ENCODE results near the gene CAP2. TPM values are rescaled to one million over a fixed set of nuclear protein-coding genes. Genes with fewer than 3 reads are reported as not detected.
"Not testable (repeated sequence)": the region's sequence is repeated elsewhere in the genome, so short reads cannot be mapped to it uniquely, and the experiment has no call there.

CAP2 gene
- total RNA-seq, 1 donor from 2014 or later: 9.3 TPM

GRCh38 chr6:17432356-17432755 lies 39.0 kb downstream of the CAP2 start:
- DNase-seq (ENCODE audit: low spot score): no peak

- DNase-seq (ENCODE audit: low spot score): no peak
Measured at GRCh38 chr6:17439243-17439993, 46.0 kb downstream of the CAP2 start.

- not testable (repeated sequence) for DNase-seq (ENCODE audit: low spot score)
Measured at GRCh38 chr6:17440811-17441210, 47.4 kb downstream of the CAP2 start.

GRCh38 chr6:17442196-17442595 lies 48.8 kb downstream of the CAP2 start:
- DNase-seq (ENCODE audit: low spot score): no peak

GRCh38 chr6:17446713-17447112 lies 53.3 kb downstream of the CAP2 start:
- no peak for DNase-seq (ENCODE audit: low spot score)

- DNase-seq (ENCODE audit: low spot score): no peak
Measured at GRCh38 chr6:17448165-17448564, 54.8 kb downstream of the CAP2 start.

GRCh38 chr6:17450397-17450796 lies 57.0 kb downstream of the CAP2 start:
- DNase-seq (ENCODE audit: low spot score): no peak

GRCh38 chr6:17450832-17451231 lies 57.4 kb downstream of the CAP2 start:
- no peak for DNase-seq (ENCODE audit: low spot score)

- no peak for DNase-seq (ENCODE audit: low spot score)
Measured at GRCh38 chr6:17452096-17452495, 58.7 kb downstream of the CAP2 start.

- DNase-seq (ENCODE audit: low spot score): no peak
Measured at GRCh38 chr6:17454316-17455005, 61.1 kb downstream of the CAP2 start.

GRCh38 chr6:17455919-17456318 lies 62.5 kb downstream of the CAP2 start:
- DNase-seq (ENCODE audit: low spot score): no peak

GRCh38 chr6:17456711-17457110 lies 63.3 kb downstream of the CAP2 start:
- no peak for DNase-seq (ENCODE audit: low spot score)

- DNase-seq (ENCODE audit: low spot score): no peak
Measured at GRCh38 chr6:17457405-17457804, 64.0 kb downstream of the CAP2 start.

GRCh38 chr6:17457956-17458355 lies 64.6 kb downstream of the CAP2 start:
- no peak for DNase-seq (ENCODE audit: low spot score)

- DNase-seq (ENCODE audit: low spot score): no peak
Measured at GRCh38 chr6:17458966-17459365, 65.6 kb downstream of the CAP2 start.

- DNase-seq (ENCODE audit: low spot score): no peak
Measured at GRCh38 chr6:17460862-17461261, 67.5 kb downstream of the CAP2 start.

- DNase-seq (ENCODE audit: low spot score): no peak
Measured at GRCh38 chr6:17466147-17466546, 72.8 kb downstream of the CAP2 start.

GRCh38 chr6:17466707-17467106 lies 73.3 kb downstream of the CAP2 start:
- no peak for DNase-seq (ENCODE audit: low spot score)

GRCh38 chr6:17469006-17469832 lies 75.8 kb downstream of the CAP2 start:
- no peak for DNase-seq (ENCODE audit: low spot score)

GRCh38 chr6:17470202-17470937 lies 77.0 kb downstream of the CAP2 start:
- DNase-seq (ENCODE audit: low spot score): no peak

GRCh38 chr6:17470938-17471327 lies 77.5 kb downstream of the CAP2 start:
- DNase-seq (ENCODE audit: low spot score): no peak

All from mesenteric fat pad (tissue), 1 donor.